Measurements from ENCODE around the gene CALHM1. TPM values are rescaled to one million over a fixed set of nuclear protein-coding genes. Genes with fewer than 3 reads are reported as not detected.
A peak's percentile ranks its signal among the peaks of the same experiment; 100 is the strongest.
"Not testable (repeated sequence)": the region's sequence is repeated elsewhere in the genome, so short reads cannot be mapped to it uniquely, and the experiment has no call there.

Gene CALHM1
- total RNA-seq, 4 donors from 2014 or later = 0.85 TPM; not detected in 3

- peaks cover 0 to 86% (median 0%) of the 10 kb centered on the region in 3 donors for H3K36me3 ChIP-seq
- no peaks in the 10 kb centered on the region for H3K4me1 ChIP-seq
- no peak overlapping the region for H3K4me3 ChIP-seq
- TF ChIP-seq CTCF (IDR thresholded peaks at IDR 0.05) (no peak), POLR2A (IDR thresholded peaks at IDR 0.05) (no peak)
- no peak overlapping the region for H3K27ac ChIP-seq
- no peak for DNase-seq
- no peaks in the 10 kb centered on the region for H3K27me3 ChIP-seq
- no peaks in the 10 kb centered on the region for H3K9me3 ChIP-seq
Observed at GRCh38 chr10:103423748-103424147, 35.0 kb downstream of the CALHM1 start.

- no peaks in the 10 kb centered on the region for H3K27me3 ChIP-seq
- no peak overlapping the region for H3K27ac ChIP-seq
- no peak for TF ChIP-seq POLR2A (IDR thresholded peaks at IDR 0.05)
- TF ChIP-seq CTCF (IDR thresholded peaks at IDR 0.05) = no peak
- H3K36me3 ChIP-seq = peaks cover 0 to 89% (median 0%) of the 10 kb centered on the region in 3 donors
- no peaks in the 10 kb centered on the region for H3K9me3 ChIP-seq
- H3K4me1 ChIP-seq = no peaks in the 10 kb centered on the region
- no peak for DNase-seq
- no peak overlapping the region for H3K4me3 ChIP-seq
Observed at GRCh38 chr10:103419101-103419500, 39.6 kb downstream of the CALHM1 start.

- Histone ChIP-seq H3K9me3 (no peaks in the 10 kb centered on the region), H3K27ac (no peak overlapping the region), H3K27me3 (no peaks in the 10 kb centered on the region), H3K36me3 (peaks cover 0 to 89% (median 0%) of the 10 kb centered on the region in 3 donors), H3K4me3 (no peak overlapping the region), H3K4me1 (no peaks in the 10 kb centered on the region)
- TF ChIP-seq POLR2A (IDR thresholded peaks at IDR 0.05) (no peak), CTCF (IDR thresholded peaks at IDR 0.05) (no peak)
- DNase-seq = no peak
Observed at GRCh38 chr10:103417601-103418000, 41.1 kb downstream of the CALHM1 start.

- not testable (repeated sequence) for H3K27ac ChIP-seq, DNase-seq, H3K4me3 ChIP-seq, H3K4me1 ChIP-seq, H3K9me3 ChIP-seq, H3K27me3 ChIP-seq
- H3K36me3 ChIP-seq = peaks cover 0 to 89% (median 0%) of the 10 kb centered on the region in 3 donors
Observed at GRCh38 chr10:103417148-103417469, 41.6 kb downstream of the CALHM1 start.

GRCh38 chr10:103416436-103417147, 42.1 kb downstream of the CALHM1 start:
- Histone ChIP-seq H3K36me3 (peaks cover 0 to 93% (median 0%) of the 10 kb centered on the region in 3 donors), H3K4me1 (no peaks in the 10 kb centered on the region), H3K27ac (no peak overlapping the region), H3K4me3 (no peak overlapping the region), H3K27me3 (no peaks in the 10 kb centered on the region), H3K9me3 (no peaks in the 10 kb centered on the region)
- DNase-seq = peak in 2 of 3 donors; percentile 79 to 91
- TF ChIP-seq CTCF (IDR thresholded peaks at IDR 0.05) (peak; percentile 48 to 76 (median 70)), POLR2A (IDR thresholded peaks at IDR 0.05) (no peak)

GRCh38 chr10:103415581-103415980, 43.1 kb downstream of the CALHM1 start:
- H3K4me3 ChIP-seq = no peak overlapping the region

More at GRCh38 chr10:103415581-103415980, 43.1 kb downstream of the CALHM1 start:
- no peaks in the 10 kb centered on the region for H3K27me3 ChIP-seq
- H3K4me1 ChIP-seq = no peaks in the 10 kb centered on the region
- H3K27ac ChIP-seq = no peak overlapping the region
- DNase-seq = no peak
- H3K36me3 ChIP-seq = peaks cover 0 to 94% (median 0%) of the 10 kb centered on the region in 3 donors
- TF ChIP-seq CTCF (IDR thresholded peaks at IDR 0.05) (no peak), POLR2A (IDR thresholded peaks at IDR 0.05) (no peak)
- no peaks in the 10 kb centered on the region for H3K9me3 ChIP-seq
